ENCODE results near the gene MPPED2.

DNA sequence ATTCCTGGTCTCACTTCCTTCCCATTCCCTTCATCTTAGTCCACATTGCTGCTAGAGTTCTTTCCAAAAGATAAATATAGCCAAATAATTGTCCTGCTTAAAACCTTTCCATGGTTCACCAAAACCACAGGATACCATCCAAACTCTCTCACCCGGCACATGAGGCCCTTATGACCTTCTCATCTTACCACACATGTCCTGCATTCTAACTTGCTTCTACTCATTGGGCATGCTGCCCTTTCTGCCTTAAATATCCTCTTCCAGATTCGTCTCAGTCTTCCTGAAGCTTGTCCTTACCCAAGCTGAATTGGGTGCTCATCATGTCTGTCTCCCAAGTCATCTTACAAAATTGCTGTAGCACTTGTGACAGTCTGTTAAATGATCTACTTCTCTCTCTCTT is 114.9 kb downstream of the MPPED2 start:
- no peak for TF ChIP-seq SUZ12 (IDR thresholded peaks at IDR 0.05; ENCODE audit: extremely low read depth, insufficient read depth, insufficient read length)
- TF ChIP-seq YY1 (IDR thresholded peaks at IDR 0.05; ENCODE audit: insufficient read depth, insufficient read length): no peak
